HCT116 (cell line): ENCODE measurements around the gene SLC45A2. TPM values are rescaled to one million over a fixed set of nuclear protein-coding genes. Genes with fewer than 3 reads are reported as not detected.

Experiments
- ATAC-seq: fragments of 200-7000 bp; cut with Tn5 transposase; 2 replicates; pipeline ENCODE4 v1.9.1; 2020; ENCODE audit warnings: mild to moderate bottlenecking, moderate library complexity
- BruUV-seq: library from RNA; stranded (reverse); fragments of 400-500 nt; replicated peaks from 2 replicates; lab custom pipeline; 2021; lab: Mats Ljungman, UMichigan
- CTCF ChIA-PET: fragments of 300-600 bp; sonication (Branson Sonifier 250); formaldehyde crosslinking; loops from one replicate; lab custom pipeline; 2021; ENCODE audit warnings: antibody characterized with exemption; lab: Charles Lee
- POLR2A ChIA-PET: fragments of 300-600, 350-600 bp; sonication (Branson Sonifier 250); formaldehyde crosslinking; loops from one replicate; lab custom pipeline; 2021; ENCODE audit warnings: antibody characterized with exemption; lab: Charles Lee
- RAD21 ChIA-PET, 2 experiments: fragments of 300-600 bp; sonication (Branson Sonifier 250); formaldehyde crosslinking; loops; one replicate each; lab custom pipeline; 2023; ENCODE audit warnings: low total read pairs in 2 of 2; ENCODE audit not compliant: uncharacterized antibody in 2 of 2, unreplicated experiment in 2 of 2, low non-redundant PET in 1 of 2; lab: Charles Lee
- DNase-seq: peaks from one replicate; pipeline ENCODE4 v3.0.0-alpha.2; 2010; ENCODE audit warnings: low read depth, low spot score
- H2AFZ ChIP-seq: fragments of 200-600 bp; shearing (Covaris generic), sonication (generic); 2 replicates; pipeline ENCODE4 v1.6.1; 2017; ENCODE audit warnings: low read depth, mixed run types, mixed read lengths, antibody characterized with exemption, low read length; ENCODE audit not compliant: poor library complexity, severe bottlenecking
- H3K27ac ChIP-seq: 2 replicates; pipeline ENCODE4 v1.5.1; 2012; ENCODE audit warnings: low read depth, low read length
- H3K27me3 ChIP-seq: fragments of 200-600 bp; sonication (generic); 2 replicates; pipeline ENCODE4 v1.6.1; 2016; ENCODE audit warnings: mixed run types, low read length, mixed read lengths; ENCODE audit not compliant: insufficient read depth
- H3K36me3 ChIP-seq, 2 experiments: fragments of 200-500 bp in 1 of 2; fragments of 200-600 bp in 1 of 2; sonication (Bioruptor generic) in 1 of 2; sonication (generic) in 1 of 2; 2 replicates each; pipeline versions ENCODE4 v1.5.1 to v1.6.1; 2014 to 2016; ENCODE audit warnings: low read length in 2 of 2, inconsistent platforms in 1 of 2, mixed read lengths in 1 of 2, mixed run types in 1 of 2; ENCODE audit not compliant: insufficient read depth in 2 of 2, control insufficient read depth in 1 of 2
- H3K4me1 ChIP-seq, 2 experiments: fragments of 200-600 bp in 1 of 2; sonication (generic) in 1 of 2; 2 replicates each; pipeline versions ENCODE4 v1.5.1 to v1.6.1; 2012 to 2017; ENCODE audit warnings: low read length in 2 of 2, inconsistent platforms in 1 of 2, mild to moderate bottlenecking in 1 of 2, mixed read lengths in 1 of 2, mixed run types in 1 of 2, moderate library complexity in 1 of 2; ENCODE audit not compliant: insufficient read depth in 2 of 2, control insufficient read depth in 1 of 2
- H3K4me2 ChIP-seq: fragments of 200-600 bp; sonication (generic); 2 replicates; pipeline ENCODE4 v1.6.1; 2017; ENCODE audit warnings: mixed run types, low read length, mixed read lengths
- H3K4me3 ChIP-seq, 2 experiments: fragments of 200-600 bp in 1 of 2; sonication (generic) in 1 of 2; replicated peaks in 1 of 2; 2 replicates each; pipeline ENCODE4 v1.5.1; 2011 to 2016; ENCODE audit warnings: low read length in 2 of 2, control low read depth in 1 of 2, low read depth in 1 of 2, mild to moderate bottlenecking in 1 of 2, mixed read lengths in 1 of 2, mixed run types in 1 of 2
- H3K79me2 ChIP-seq: fragments of 200-600 bp; sonication (generic); 2 replicates; pipeline ENCODE4 v1.6.1; 2017; ENCODE audit warnings: mild to moderate bottlenecking, mixed run types, low read length, moderate library complexity, mixed read lengths; ENCODE audit not compliant: insufficient read depth
- H3K9ac ChIP-seq: fragments of 200-600 bp; sonication (generic); 2 replicates; pipeline ENCODE4 v1.6.1; 2016; ENCODE audit warnings: low read length, mixed read lengths
- H3K9me2 ChIP-seq: fragments of 200-600 bp; sonication (generic), shearing (Covaris generic); 2 replicates; pipeline ENCODE4 v1.6.1; 2017; ENCODE audit warnings: mixed run types, mild to moderate bottlenecking, moderate library complexity; ENCODE audit not compliant: insufficient read depth
- H3K9me3 ChIP-seq, 2 experiments: fragments of 200-500 bp in 1 of 2; fragments of 200-600 bp in 1 of 2; sonication (Bioruptor generic) in 1 of 2; sonication (generic) in 1 of 2; 2 replicates each; pipeline ENCODE4 v1.6.1; 2014 to 2017; ENCODE audit warnings: low read length in 2 of 2, mixed read lengths in 2 of 2, inconsistent platforms in 1 of 2, low read depth in 1 of 2, mild to moderate bottlenecking in 1 of 2, mixed run types in 1 of 2, moderate library complexity in 1 of 2; ENCODE audit not compliant: control insufficient read depth in 1 of 2, insufficient read depth in 1 of 2
- H4K20me1 ChIP-seq: fragments of 200-600 bp; sonication (generic), shearing (Covaris generic); 2 replicates; pipeline ENCODE4 v1.6.1; 2017; ENCODE audit warnings: mixed run types, mild to moderate bottlenecking, moderate library complexity; ENCODE audit not compliant: insufficient read depth
- ATF3 ChIP-seq: IDR thresholded peaks from 2 replicates; pipeline ENCODE4 v1.6.1; 2012
- CBX3 ChIP-seq: IDR thresholded peaks from 2 replicates; pipeline ENCODE4 v1.6.1; 2012; ENCODE audit warnings: low read depth
- CEBPB ChIP-seq: IDR thresholded peaks from 2 replicates; pipeline ENCODE4 v1.6.1; 2012; ENCODE audit warnings: low read depth
- CTCF ChIP-seq, 3 experiments: fragments of 200-600 bp in 1 of 3; sonication (generic) in 1 of 3; IDR thresholded peaks in 2 of 3; conservative IDR thresholded peaks in 1 of 3; 2 replicates each; pipeline ENCODE4 v1.5.1; 2012 to 2017; ENCODE audit warnings: low read depth in 2 of 3, low read length in 2 of 3, antibody characterized with exemption in 1 of 3, borderline replicate concordance in 1 of 3, control low read depth in 1 of 3, mild to moderate bottlenecking in 1 of 3, mixed read lengths in 1 of 3, mixed run types in 1 of 3, moderate library complexity in 1 of 3; ENCODE audit not compliant: insufficient read depth in 1 of 3
- EGR1 ChIP-seq: IDR thresholded peaks from 2 replicates; pipeline ENCODE4 v1.6.1; 2012; ENCODE audit warnings: low read depth
- ELF1 ChIP-seq: IDR thresholded peaks from 2 replicates; pipeline ENCODE4 v1.6.1; 2012; ENCODE audit warnings: low read depth, borderline replicate concordance
- EZH2phosphoT487 ChIP-seq: fragments of 200-600 bp; IDR thresholded peaks from 2 replicates; pipeline ENCODE4 v1.6.1; 2018; ENCODE audit warnings: antibody characterized with exemption, borderline replicate concordance
- JUND ChIP-seq: IDR thresholded peaks from 2 replicates; pipeline ENCODE4 v1.6.1; 2012
- MAX ChIP-seq: IDR thresholded peaks from 2 replicates; pipeline ENCODE4 v1.6.1; 2012
- POLR2A ChIP-seq: IDR thresholded peaks from 2 replicates; pipeline ENCODE4 v1.7.0; 2011; ENCODE audit warnings: borderline replicate concordance; ENCODE audit not compliant: insufficient read depth, insufficient read length; ENCODE audit errors: extremely low read depth
- POLR2AphosphoS5 ChIP-seq: IDR thresholded peaks from 2 replicates; pipeline ENCODE4 v1.6.1; 2011; ENCODE audit warnings: mild to moderate bottlenecking, low read depth, low read length, moderate library complexity
- RAD21 ChIP-seq: IDR thresholded peaks from 2 replicates; pipeline ENCODE4 v1.6.1; 2012; ENCODE audit warnings: low read depth, mild to moderate bottlenecking
- REST ChIP-seq: IDR thresholded peaks from 2 replicates; pipeline ENCODE4 v1.6.1; 2012; ENCODE audit warnings: low read depth
- SIN3A ChIP-seq: IDR thresholded peaks from 2 replicates; pipeline ENCODE4 v1.6.1; 2012; ENCODE audit warnings: low read depth
- SP1 ChIP-seq: IDR thresholded peaks from 2 replicates; pipeline ENCODE4 v1.6.1; 2012; ENCODE audit warnings: low read depth
- SRF ChIP-seq: IDR thresholded peaks from 2 replicates; pipeline ENCODE4 v1.6.1; 2012; ENCODE audit warnings: low read depth
- TCF7L2 ChIP-seq: IDR thresholded peaks from 2 replicates; pipeline ENCODE4 v1.7.0; 2011; ENCODE audit warnings: borderline replicate concordance, inconsistent platforms; ENCODE audit not compliant: insufficient read depth, insufficient read length; ENCODE audit errors: extremely low read depth
- YY1 ChIP-seq: IDR thresholded peaks from 2 replicates; pipeline ENCODE4 v1.6.1; 2011; ENCODE audit warnings: low read length, low read depth, moderate library complexity, mild to moderate bottlenecking; ENCODE audit not compliant: insufficient replicate concordance; ENCODE audit errors: extremely low read depth
- ZBTB33 ChIP-seq: IDR thresholded peaks from 2 replicates; pipeline ENCODE4 v1.6.1; 2011; ENCODE audit warnings: mild to moderate bottlenecking, low read length, moderate library complexity; ENCODE audit not compliant: insufficient replicate concordance; ENCODE audit errors: extremely low read depth
- ZFX ChIP-seq: fragments of 450-650 bp; IDR thresholded peaks from 2 replicates; pipeline ENCODE4 v1.6.1; 2017
- intact Hi-C: fragments of 100-400 bp; cut with micrococcal nuclease; formaldehyde crosslinking; loops from 2 replicates; pipeline ENCODE4 v1.10.0; 2022
- total RNA-seq: library from RNA; stranded (reverse); gene quantifications from one replicate; pipeline ENCODE4 v1.2.1, GENCODE V29; 2021; ENCODE audit not compliant: unreplicated experiment

SLC45A2 gene
- total RNA-seq, 1 experiment from 2014 or later: not detected

- TF ChIP-seq CEBPB: no peak
- TF ChIP-seq ELF1: no peak
- TF ChIP-seq SRF: no peak
- no peak for TF ChIP-seq TCF7L2
- TF ChIP-seq RAD21: no peak
- no peak for TF ChIP-seq POLR2A
- no peak for TF ChIP-seq CBX3
- TF ChIP-seq ZBTB33: no peak
- TF ChIP-seq JUND: no peak
- TF ChIP-seq ZFX: no peak
- no peak for TF ChIP-seq CTCF (IDR thresholded peaks at IDR 0.05 in 2 of 3, conservative IDR thresholded peaks at IDR 0.05 in 1 of 3; ENCODE audit: borderline replicate concordance in 1 of 3, insufficient read depth in 1 of 3, low read depth in 2 of 3, low read length in 2 of 3)
- TF ChIP-seq SP1: no peak
- no peak for TF ChIP-seq EGR1
- no peak for TF ChIP-seq YY1
- TF ChIP-seq SIN3A: no peak
- TF ChIP-seq REST: no peak
- no peak for TF ChIP-seq POLR2AphosphoS5
- TF ChIP-seq MAX: no peak
- no peak for TF ChIP-seq EZH2phosphoT487
- TF ChIP-seq ATF3: no peak
- CTCF ChIA-PET: no interaction called here
- Histone ChIP-seq H3K79me2 (no peaks in the 10 kb centered on the region), H3K4me1 (no peaks in the 10 kb centered on the region), H3K9ac (no peak overlapping the region), H3K27me3 (no peaks in the 10 kb centered on the region), H3K9me2 (no peaks in the 10 kb centered on the region), H4K20me1 (no peaks in the 10 kb centered on the region), H2AFZ (no peak overlapping the region), H3K36me3 (no peaks in the 10 kb centered on the region), H3K4me3 (no peak overlapping the region), H3K27ac (no peak overlapping the region), H3K9me3 (no peaks in the 10 kb centered on the region), H3K4me2 (no peak overlapping the region)
- intact Hi-C loops: no loop called here
- BruUV-seq: no TSS peak
- RAD21 ChIA-PET: no interaction called here
- ATAC-seq: no peak
- POLR2A ChIA-PET: no interaction called here
- DNase-seq: no peak
These were observed 30.1 kb upstream of the SLC45A2 start for GRCh38 chr5:34014626-34015025.
